Spinal cord (tissue), 10 donors: ENCODE data around the gene WASHC1. TPM values are rescaled to one million over a fixed set of nuclear protein-coding genes. Genes with fewer than 3 reads are reported as not detected.
A peak's percentile ranks its signal among the peaks of the same experiment; 100 is the strongest.
"Not testable (repeated sequence)": the region's sequence is repeated elsewhere in the genome, so short reads cannot be mapped to it uniquely, and the experiment has no call there.

Experiments
- DNase-seq, 6 donors: peaks; one replicate each; pipeline versions ENCODE4 v3.0.0 to v3.0.0-alpha.2; 2013 to 2015; ENCODE audit warnings: low spot score in 6 of 6, low read depth in 4 of 6
- H3K27ac ChIP-seq: one replicate; pipeline ENCODE4 v1.5.1; 2013; ENCODE audit warnings: low read depth, low read length, control low read depth
- H3K27me3 ChIP-seq: one replicate; pipeline ENCODE4 v1.6.1; 2013; ENCODE audit warnings: low read length; ENCODE audit not compliant: control insufficient read depth, insufficient read depth
- H3K36me3 ChIP-seq: one replicate; pipeline ENCODE4 v1.6.1; 2013; ENCODE audit warnings: low read length; ENCODE audit not compliant: control insufficient read depth, insufficient read depth
- H3K4me1 ChIP-seq: one replicate; pipeline ENCODE4 v1.6.1; 2013; ENCODE audit warnings: low read length; ENCODE audit not compliant: control insufficient read depth, insufficient read depth
- H3K4me3 ChIP-seq: one replicate; pipeline ENCODE4 v1.5.1; 2013; ENCODE audit warnings: low read depth, low read length, control low read depth
- H3K9me3 ChIP-seq: one replicate; pipeline ENCODE4 v1.6.1; 2013; ENCODE audit warnings: low read length; ENCODE audit not compliant: control insufficient read depth, insufficient read depth
- WGBS: methylation state at CpG from one replicate; pipeline ENCODE4 v1.1.5; 2013; ENCODE audit warnings: missing lambda C conversion rate; ENCODE audit not compliant: insufficient coverage; 5-methylcytosine and 5-hydroxymethylcytosine counted together
- long read RNA-seq, 4 donors: transcript quantifications; one replicate each; lab custom pipeline, GENCODE V29; 2026
- polyA plus RNA-seq, 2 donors: library from polyadenylated mRNA; unstranded; fragments of 120-200 nt; gene quantifications; one replicate each; pipeline ENCODE4 v1.2.1, GENCODE V29; 2013; ENCODE audit not compliant: insufficient read length in 2 of 2
- total RNA-seq, 2 donors: library from RNA; depleted of rRNA in 1 of 2; stranded (reverse); fragments of 120-200 nt in 1 of 2; fragments of >200 nt in 1 of 2; gene quantifications; one replicate each; pipeline versions ENCODE4 v1.2.3 to v1.2.4, GENCODE V29; 2013 to 2014
- donor health status: healthy.

Gene WASHC1
- 10 to 100 TPM in 1 of 2 donors, 1 to 10 TPM in 1; 7.0 to 22.5 TPM for total RNA-seq
- 10 to 100 TPM; 15.7 to 24.3 TPM for polyA plus RNA-seq
- long read RNA-seq, donor 1 = 0 reads
- long read RNA-seq, donor 2 = 0 reads
- long read RNA-seq, donor 3 = 0 reads
- long read RNA-seq, donor 4 = 0 reads

GRCh38 chr9:29356-29755, at the start of gene WASHC1:
Gene WASHC1, minus strand, starts transcription at chr9:29456. Its CDS starts 4,457 bp downstream, at chr9:24999.
- not testable (repeated sequence) for H3K9me3 ChIP-seq, H3K36me3 ChIP-seq, H3K4me1 ChIP-seq, DNase-seq, H3K27ac ChIP-seq, H3K27me3 ChIP-seq
- WGBS = no CpG with 5 or more reads among the region's 20 CpGs
- peak within 1 kb of the TSS; percentile 12 for H3K4me3 ChIP-seq

- DNase-seq, H3K36me3 ChIP-seq, H3K9me3 ChIP-seq, H3K27me3 ChIP-seq, H3K4me1 ChIP-seq, H3K27ac ChIP-seq, H3K4me3 ChIP-seq: not testable (repeated sequence)
- no CpG with 5 or more reads among the region's 3 CpGs for WGBS
Measured at GRCh38 chr9:78333-78732, 49.1 kb upstream of the WASHC1 start.

DNA sequence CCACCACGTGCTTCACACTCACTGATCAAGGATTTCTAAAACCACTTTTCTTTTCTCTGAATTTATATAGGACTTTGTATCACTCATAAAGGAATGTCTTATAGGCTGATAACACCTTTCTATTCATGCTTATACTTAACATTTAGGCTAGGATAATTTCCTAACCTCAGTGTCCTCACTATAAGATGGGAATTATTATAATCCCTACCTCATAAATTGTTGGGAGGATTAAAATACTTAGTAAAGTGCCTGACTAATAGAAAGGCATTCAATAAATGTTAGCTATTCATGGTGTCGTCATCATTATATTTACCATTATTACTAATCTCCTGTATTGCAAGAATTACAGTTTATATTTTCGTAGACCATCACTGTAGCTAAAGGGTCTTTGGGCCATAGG, 47.1 kb upstream of the WASHC1 start:
- H3K9me3 ChIP-seq, H3K36me3 ChIP-seq, H3K4me3 ChIP-seq, H3K4me1 ChIP-seq, H3K27ac ChIP-seq, H3K27me3 ChIP-seq, DNase-seq: not testable (repeated sequence)
- WGBS = no CpG with 5 or more reads among the region's 3 CpGs

DNA sequence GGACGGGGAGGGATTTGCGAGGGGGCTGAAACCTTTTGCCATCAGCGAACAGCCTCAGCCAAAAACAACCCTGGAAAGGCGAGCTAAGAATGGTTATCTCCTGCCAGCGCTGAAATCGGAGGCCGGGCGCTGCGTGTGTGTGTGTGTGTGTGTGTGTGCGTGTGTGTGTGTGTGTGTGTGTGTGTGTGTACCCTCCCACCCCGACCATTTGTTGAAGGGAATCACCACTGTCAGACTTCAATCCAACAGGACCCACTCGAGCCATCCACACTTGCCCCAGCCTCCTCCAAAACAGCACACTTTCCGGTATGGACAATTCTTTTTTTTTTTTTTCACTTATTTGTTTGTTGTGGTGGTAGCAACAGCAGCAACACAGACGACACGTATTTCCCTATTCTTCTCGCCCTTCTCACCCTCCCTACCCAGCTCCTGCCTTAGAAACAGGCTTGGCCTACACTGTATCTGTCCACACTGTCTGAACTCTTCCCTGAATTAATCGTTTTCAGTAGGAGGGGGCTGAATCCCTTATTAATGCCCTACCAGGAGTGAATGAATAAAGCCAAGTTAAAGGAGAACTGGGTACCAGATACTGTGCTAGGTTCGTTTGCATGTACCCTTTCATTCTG, 44.8 kb upstream of the WASHC1 start:
- not testable (repeated sequence) for DNase-seq, H3K9me3 ChIP-seq, H3K4me1 ChIP-seq, H3K27ac ChIP-seq, H3K27me3 ChIP-seq, H3K4me3 ChIP-seq, H3K36me3 ChIP-seq
- WGBS = no CpG with 5 or more reads among the region's 18 CpGs

DNA sequence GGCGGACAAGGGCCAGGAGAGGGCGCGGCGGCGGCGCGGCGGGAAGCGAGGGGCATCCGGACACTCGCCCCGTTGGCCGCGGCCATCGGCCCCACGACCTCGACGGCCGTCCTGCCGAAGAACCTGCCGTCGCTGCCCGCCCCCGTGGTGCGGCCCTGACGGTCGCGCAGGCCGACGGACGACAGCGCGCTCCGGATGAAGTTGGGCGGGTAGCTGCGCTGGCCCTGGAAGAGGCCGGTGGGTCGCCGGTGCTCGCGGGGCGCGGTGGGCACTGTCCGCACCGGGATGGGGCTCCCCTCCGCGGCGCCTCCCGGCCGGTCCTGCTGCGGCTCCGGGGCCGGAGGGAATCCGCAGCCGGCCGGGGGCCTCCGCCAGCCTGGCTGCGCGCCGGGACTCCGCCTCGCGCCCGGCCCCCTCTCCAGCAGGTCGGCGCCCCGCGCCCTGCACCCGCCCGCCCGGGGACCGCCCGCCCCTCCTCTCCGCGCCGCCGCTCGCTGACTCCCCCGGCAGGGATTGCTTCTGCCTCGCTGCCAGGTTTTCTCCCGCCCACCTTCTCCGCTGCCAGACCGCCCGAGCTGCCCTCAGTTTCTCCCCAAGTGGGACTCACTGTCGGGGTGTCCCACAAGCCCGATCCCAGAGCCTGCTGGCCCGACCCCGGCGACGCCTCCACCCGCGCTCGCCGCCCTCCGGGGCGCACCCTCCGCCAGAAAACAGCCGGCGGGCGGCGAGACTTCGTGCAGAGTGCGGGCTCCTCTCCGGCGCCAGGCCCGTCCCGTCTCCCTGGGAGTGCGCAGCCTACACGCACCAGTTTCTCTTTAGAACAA, 44.0 kb upstream of the WASHC1 start:
- under 1% methylated on average over 106 of the region's 109 CpGs for WGBS
- not testable (repeated sequence) for H3K36me3 ChIP-seq, H3K4me1 ChIP-seq, H3K4me3 ChIP-seq, H3K27me3 ChIP-seq, H3K27ac ChIP-seq, H3K9me3 ChIP-seq
- DNase-seq = peak in 2 of 6 donors; percentile 9 to 22

GRCh38 chr9:63031-63629, 33.9 kb upstream of the WASHC1 start:
- not testable (repeated sequence) for H3K27ac ChIP-seq, H3K27me3 ChIP-seq, H3K4me1 ChIP-seq, H3K36me3 ChIP-seq, H3K9me3 ChIP-seq, DNase-seq, H3K4me3 ChIP-seq
- 33% methylated on average over 3 of the region's 10 CpGs for WGBS

GRCh38 chr9:52678-53077, 23.4 kb upstream of the WASHC1 start:
- H3K4me1 ChIP-seq, H3K4me3 ChIP-seq, H3K9me3 ChIP-seq, DNase-seq, H3K27ac ChIP-seq, H3K27me3 ChIP-seq, H3K36me3 ChIP-seq: not testable (repeated sequence)
- no CpG with 5 or more reads among the region's 2 CpGs for WGBS

GRCh38 chr9:48190-48842, 19.1 kb upstream of the WASHC1 start:
- not testable (repeated sequence) for DNase-seq, H3K4me3 ChIP-seq, H3K36me3 ChIP-seq

GRCh38 chr9:46639-47271, 17.5 kb upstream of the WASHC1 start:
- not testable (repeated sequence) for H3K36me3 ChIP-seq, DNase-seq, H3K27me3 ChIP-seq, H3K4me3 ChIP-seq, H3K4me1 ChIP-seq, H3K27ac ChIP-seq, H3K9me3 ChIP-seq
- WGBS = no CpG with 5 or more reads among the region's 12 CpGs

More at GRCh38 chr9:48190-48842, 19.1 kb upstream of the WASHC1 start:
- not testable (repeated sequence) for H3K4me1 ChIP-seq, H3K27me3 ChIP-seq, H3K27ac ChIP-seq, H3K9me3 ChIP-seq
- no CpG with 5 or more reads among the region's 5 CpGs for WGBS
